SIG-M5 treated with dmso at 0.1 percent for 504 hours (cell line): ENCODE measurements around the gene SPSB2.
A peak's percentile ranks its signal among the peaks of the same experiment; 100 is the strongest.
"Not testable (repeated sequence)": the region's sequence is repeated elsewhere in the genome, so short reads cannot be mapped to it uniquely, and the experiment has no call there.

Experiments
- DNase-seq: peaks from one replicate; lab custom pipeline; 2025; ENCODE audit not compliant: unreplicated experiment; lab: John Stamatoyannopoulos, UW

The SPSB2 gene

GRCh38 chr12:6873094-6874014 is at the start of gene SPSB2:
TSS of gene SPSB2 (minus strand) at chr12:6873303. CDS start at chr12:6872901, 402 bp downstream.
- DNase-seq, result peak; percentile 88

- no peak for DNase-seq
Measured at GRCh38 chr12:6921996-6922946, 49.2 kb upstream of the SPSB2 start.

GRCh38 chr12:6921539-6921938 is 48.4 kb upstream of the SPSB2 start:
- no peak for DNase-seq

- no peak for DNase-seq
Measured at GRCh38 chr12:6919588-6919987, 46.5 kb upstream of the SPSB2 start.

- no peak for DNase-seq
Measured at GRCh38 chr12:6917491-6918231, 44.6 kb upstream of the SPSB2 start.

GRCh38 chr12:6916426-6917200 is 43.5 kb upstream of the SPSB2 start:
- DNase-seq, result no peak

- DNase-seq, result no peak
Measured at GRCh38 chr12:6915789-6916285, 42.7 kb upstream of the SPSB2 start.

GRCh38 chr12:6914947-6915788 is 42.1 kb upstream of the SPSB2 start:
- no peak for DNase-seq

GRCh38 chr12:6914246-6914946 is 41.3 kb upstream of the SPSB2 start, which contains the start of gene ENO2:
TSS of gene ENO2 (plus strand) at chr12:6914580. CDS start at chr12:6915833, 1,253 bp downstream.
- DNase-seq, result peak; percentile 55

- no peak for DNase-seq
Measured at GRCh38 chr12:6912164-6912935, 39.2 kb upstream of the SPSB2 start.

- no peak for DNase-seq
Measured at GRCh38 chr12:6909421-6910145, 36.5 kb upstream of the SPSB2 start.

GRCh38 chr12:6908141-6908540 is 35.0 kb upstream of the SPSB2 start:
- DNase-seq, result not testable (repeated sequence)

GRCh38 chr12:6905414-6906040 is 32.4 kb upstream of the SPSB2 start:
- DNase-seq, result no peak

GRCh38 chr12:6904280-6905276 is 31.5 kb upstream of the SPSB2 start, which contains the start of gene LRRC23:
TSS of gene LRRC23 (plus strand) at chr12:6904822. CDS start at chr12:6905634, 812 bp downstream.
- DNase-seq, result peak; percentile 97

GRCh38 chr12:6903722-6904121 is 30.6 kb upstream of the SPSB2 start:
- no peak for DNase-seq
